Activated B cell treated with CpG ODN at 0.5 μM for 24 hours (primary cell): ENCODE data around the gene ATP7A. TPM values are rescaled to one million over a fixed set of nuclear protein-coding genes. Genes with fewer than 3 reads are reported as not detected.

Source experiments
- ATAC-seq: fragments of 200-7000 bp; cut with Tn5 transposase; one replicate; pipeline ENCODE4 v1.10.0; 2021; ENCODE audit warnings: low read depth, mild to moderate bottlenecking, moderate library complexity
- CTCF ChIA-PET: fragments of 350-600 bp; sonication (Branson Sonifier 250); formaldehyde crosslinking; loops from one replicate; lab custom pipeline; 2021; ENCODE audit warnings: antibody characterized with exemption; lab: Charles Lee
- POLR2A ChIA-PET: fragments of 350-600 bp; sonication (Branson Sonifier 250); formaldehyde crosslinking; loops from one replicate; lab custom pipeline; 2021; ENCODE audit warnings: antibody characterized with exemption; lab: Charles Lee
- DNase-seq: peaks from one replicate; pipeline ENCODE4 v3.0.0; 2022
- H3K27ac Mint-ChIP-seq: one replicate; pipeline ENCODE4 v1.8.0; 2020; ENCODE audit warnings: mixed read lengths
- H3K27me3 Mint-ChIP-seq: one replicate; pipeline ENCODE4 v1.8.0; 2021; ENCODE audit warnings: mixed read lengths
- H3K36me3 Mint-ChIP-seq: one replicate; pipeline ENCODE4 v1.8.0; 2021; ENCODE audit warnings: low read depth, mixed read lengths
- H3K4me1 Mint-ChIP-seq: one replicate; pipeline ENCODE4 v1.8.0; 2021; ENCODE audit warnings: mixed read lengths
- H3K4me3 Mint-ChIP-seq: one replicate; pipeline ENCODE4 v1.8.0; 2020; ENCODE audit warnings: mild to moderate bottlenecking, mixed read lengths
- H3K9me3 Mint-ChIP-seq: one replicate; pipeline ENCODE4 v1.8.0; 2020; ENCODE audit warnings: mixed read lengths
- intact Hi-C: fragments of 100-400 bp; cut with micrococcal nuclease; formaldehyde crosslinking; loops from one replicate; pipeline ENCODE4 v1.15.1; 2024
- total RNA-seq: library from RNA; stranded (reverse); gene quantifications from 2 replicates; pipeline ENCODE4 v1.2.3, GENCODE V29; 2022
- TF ChIP-seq, protein P1 (sequence below): fragments of 200-600 bp; IDR thresholded peaks from one replicate; pipeline ENCODE4 v1.8.0; 2022; ENCODE audit warnings: antibody characterized with exemption, mild to moderate bottlenecking

Gene ATP7A
- total RNA-seq, 1 donor from 2014 or later: 9.4 TPM

DNA sequence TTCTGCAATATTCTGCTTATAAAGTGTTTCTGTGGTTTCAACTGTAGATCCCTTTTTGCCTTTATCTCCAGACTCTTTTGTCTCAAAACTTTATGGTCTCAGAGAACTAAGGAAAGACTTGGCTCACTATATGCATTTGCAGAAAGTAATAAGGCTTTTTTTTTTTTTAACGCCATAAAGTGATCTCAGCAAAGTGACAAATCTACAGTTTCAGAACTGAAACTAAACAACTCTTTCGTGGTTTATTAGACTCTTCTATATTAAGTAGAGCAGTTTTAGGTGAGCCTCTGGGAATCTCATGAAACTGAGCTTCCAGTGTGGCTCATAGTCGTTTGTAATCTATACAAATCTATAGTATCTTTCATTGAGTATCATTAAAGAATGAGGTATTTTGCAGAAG is 15.3 kb downstream of the ATP7A start:
- Mint-ChIP-seq H3K27ac (no peak overlapping the region), H3K27me3 (no peaks in the 10 kb centered on the region), H3K4me3 (no peak overlapping the region), H3K9me3 (no peaks in the 10 kb centered on the region), H3K36me3 (no peaks in the 10 kb centered on the region), H3K4me1 (peaks cover 12% of the 10 kb centered on the region)
- intact Hi-C loops: no loop called here
- DNase-seq (no peak), ATAC-seq (no peak)
- TF ChIP-seq, protein P1, sequence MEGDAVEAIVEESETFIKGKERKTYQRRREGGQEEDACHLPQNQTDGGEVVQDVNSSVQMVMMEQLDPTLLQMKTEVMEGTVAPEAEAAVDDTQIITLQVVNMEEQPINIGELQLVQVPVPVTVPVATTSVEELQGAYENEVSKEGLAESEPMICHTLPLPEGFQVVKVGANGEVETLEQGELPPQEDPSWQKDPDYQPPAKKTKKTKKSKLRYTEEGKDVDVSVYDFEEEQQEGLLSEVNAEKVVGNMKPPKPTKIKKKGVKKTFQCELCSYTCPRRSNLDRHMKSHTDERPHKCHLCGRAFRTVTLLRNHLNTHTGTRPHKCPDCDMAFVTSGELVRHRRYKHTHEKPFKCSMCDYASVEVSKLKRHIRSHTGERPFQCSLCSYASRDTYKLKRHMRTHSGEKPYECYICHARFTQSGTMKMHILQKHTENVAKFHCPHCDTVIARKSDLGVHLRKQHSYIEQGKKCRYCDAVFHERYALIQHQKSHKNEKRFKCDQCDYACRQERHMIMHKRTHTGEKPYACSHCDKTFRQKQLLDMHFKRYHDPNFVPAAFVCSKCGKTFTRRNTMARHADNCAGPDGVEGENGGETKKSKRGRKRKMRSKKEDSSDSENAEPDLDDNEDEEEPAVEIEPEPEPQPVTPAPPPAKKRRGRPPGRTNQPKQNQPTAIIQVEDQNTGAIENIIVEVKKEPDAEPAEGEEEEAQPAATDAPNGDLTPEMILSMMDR: no peak
- ChIA-PET POLR2A (no interaction called here), CTCF (no interaction called here)

DNA sequence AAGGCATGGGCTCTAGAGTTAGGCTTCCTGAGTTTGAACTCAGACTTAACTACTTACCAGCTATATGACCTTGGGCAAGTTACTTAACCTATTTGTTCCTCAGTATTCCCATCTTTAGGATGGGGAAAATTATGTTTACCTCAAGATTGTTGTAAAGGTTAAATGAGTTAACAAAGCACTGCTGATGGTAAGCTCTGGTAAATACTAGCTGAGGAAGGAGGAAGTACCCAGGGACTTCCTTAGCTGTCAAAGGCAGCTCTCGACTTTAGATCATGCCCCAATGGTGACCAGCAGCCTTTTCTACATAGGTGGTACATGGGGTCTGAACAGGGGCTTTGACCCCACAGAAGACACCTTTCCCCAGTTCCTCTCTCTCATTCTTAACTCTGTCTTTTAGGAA is 20.1 kb downstream of the ATP7A start:
- Mint-ChIP-seq H3K36me3 (no peaks in the 10 kb centered on the region), H3K27ac (no peak overlapping the region), H3K9me3 (no peaks in the 10 kb centered on the region), H3K4me1 (peaks cover 8% of the 10 kb centered on the region), H3K4me3 (no peak overlapping the region), H3K27me3 (no peaks in the 10 kb centered on the region)
- ChIA-PET POLR2A (interaction anchor here (0.7 to 0.9 kb wide), 2 partner anchors 13 to 35 kb away, joined by 3 to 4 read pairs; partner anchors contain the start of gene MAGT1), CTCF (no interaction called here)
- TF ChIP-seq, protein P1: no peak
- ATAC-seq (no peak), DNase-seq (no peak)
- intact Hi-C loops: no loop called here

DNA sequence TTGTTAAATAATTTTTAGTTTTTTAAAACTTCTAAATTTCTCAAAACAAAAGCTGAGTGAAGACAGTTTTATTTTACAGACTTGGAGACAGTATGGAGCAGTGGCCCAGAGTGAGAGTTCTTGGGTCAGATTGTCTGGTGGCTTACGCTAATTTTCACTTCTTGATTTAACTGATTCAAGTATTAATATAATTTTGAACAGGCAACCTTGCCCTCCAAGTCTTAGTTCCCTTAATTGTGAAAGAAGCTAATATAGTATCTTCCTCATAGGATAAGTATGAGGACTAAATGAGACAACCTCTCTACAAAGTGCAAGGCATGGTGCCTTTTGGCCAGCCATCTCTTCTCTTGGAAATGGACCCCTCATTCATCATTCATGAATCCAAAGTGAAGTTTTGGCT is 25.4 kb downstream of the ATP7A start:
- H3K36me3 Mint-ChIP-seq: no peaks in the 10 kb centered on the region
- peaks cover 2% of the 10 kb centered on the region for H3K4me1 Mint-ChIP-seq
- H3K27ac Mint-ChIP-seq: no peak overlapping the region
- intact Hi-C loops: no loop called here
- H3K27me3 Mint-ChIP-seq: no peaks in the 10 kb centered on the region
- DNase-seq (no peak), ATAC-seq (no peak)
- H3K9me3 Mint-ChIP-seq: no peaks in the 10 kb centered on the region
- no peak overlapping the region for H3K4me3 Mint-ChIP-seq
- TF ChIP-seq, protein P1: no peak
- ChIA-PET CTCF (no interaction called here), POLR2A (interaction anchor here (0.6 kb wide), 1 partner anchor 29 kb away, joined by 3 read pairs; no protein-coding TSS in a partner anchor)

DNA sequence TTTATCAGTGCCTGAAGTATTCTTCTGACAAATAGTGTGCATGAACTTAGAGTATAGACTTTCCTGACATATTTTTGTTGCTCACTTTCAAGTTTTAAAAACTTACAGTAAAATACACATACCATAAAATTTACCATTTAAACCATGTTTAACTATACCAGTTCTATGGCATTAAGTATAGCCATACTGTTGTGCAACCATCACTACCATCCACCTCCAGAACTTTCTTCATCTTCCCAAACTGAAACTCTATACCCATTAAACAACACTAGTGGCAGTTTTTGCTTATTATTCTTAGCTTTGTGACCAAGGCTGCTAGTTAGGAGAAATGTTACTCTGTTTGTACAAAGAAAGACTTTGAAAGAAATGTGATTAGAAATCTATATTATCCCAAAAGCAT is 25.8 kb downstream of the ATP7A start:
- Mint-ChIP-seq H3K27ac (no peak overlapping the region), H3K36me3 (no peaks in the 10 kb centered on the region), H3K4me3 (no peak overlapping the region), H3K4me1 (peaks cover 2% of the 10 kb centered on the region), H3K9me3 (no peaks in the 10 kb centered on the region), H3K27me3 (no peaks in the 10 kb centered on the region)
- DNase-seq (no peak), ATAC-seq (no peak)
- intact Hi-C loops: no loop called here
- POLR2A ChIA-PET: interaction anchor here (0.6 kb wide), 1 partner anchor 29 kb away, joined by 3 read pairs; no protein-coding TSS in a partner anchor
- TF ChIP-seq, protein P1: no peak
- CTCF ChIA-PET: no interaction called here

DNA sequence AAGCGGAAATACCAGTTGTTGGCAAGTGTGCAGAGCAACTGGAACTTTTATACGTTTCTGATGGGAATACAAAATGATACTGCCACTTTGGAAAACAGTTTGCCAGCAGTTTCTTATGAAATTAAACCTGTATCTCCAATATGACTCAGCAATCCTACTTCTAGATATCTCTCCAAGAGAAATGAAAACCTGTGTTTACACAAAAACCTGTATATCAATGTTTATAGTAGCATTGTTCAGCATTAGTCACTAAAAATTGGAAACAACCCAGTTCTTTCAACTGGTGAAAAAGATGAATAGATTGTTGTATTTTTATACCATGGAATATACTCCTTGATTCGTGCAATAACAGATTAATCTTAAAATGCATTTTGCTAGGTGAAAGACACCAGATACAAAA is 26.8 kb downstream of the ATP7A start:
- Mint-ChIP-seq H3K4me1 (peaks cover 3% of the 10 kb centered on the region), H3K36me3 (no peaks in the 10 kb centered on the region), H3K27me3 (no peaks in the 10 kb centered on the region), H3K4me3 (no peak overlapping the region), H3K9me3 (no peaks in the 10 kb centered on the region), H3K27ac (no peak overlapping the region)
- ATAC-seq (no peak), DNase-seq (no peak)
- CTCF ChIA-PET: no interaction called here
- TF ChIP-seq, protein P1: no peak
- intact Hi-C loops: no loop called here
- POLR2A ChIA-PET: no interaction called here
